HG02642 (cell line): Measurements from ENCODE around the gene BCAP29.
"Not testable (repeated sequence)": the region's sequence is repeated elsewhere in the genome, so short reads cannot be mapped to it uniquely, and the experiment has no call there.

ENCODE experiments used
- ATAC-seq: cut with Tn5 transposase; IDR thresholded peaks from one replicate; pipeline ENCODE4 v1.9.1; 2021; ENCODE audit warnings: mild to moderate bottlenecking; ENCODE audit not compliant: unreplicated experiment, poor library complexity

Gene BCAP29, protein sequence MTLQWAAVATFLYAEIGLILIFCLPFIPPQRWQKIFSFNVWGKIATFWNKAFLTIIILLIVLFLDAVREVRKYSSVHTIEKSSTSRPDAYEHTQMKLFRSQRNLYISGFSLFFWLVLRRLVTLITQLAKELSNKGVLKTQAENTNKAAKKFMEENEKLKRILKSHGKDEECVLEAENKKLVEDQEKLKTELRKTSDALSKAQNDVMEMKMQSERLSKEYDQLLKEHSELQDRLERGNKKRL

DNA sequence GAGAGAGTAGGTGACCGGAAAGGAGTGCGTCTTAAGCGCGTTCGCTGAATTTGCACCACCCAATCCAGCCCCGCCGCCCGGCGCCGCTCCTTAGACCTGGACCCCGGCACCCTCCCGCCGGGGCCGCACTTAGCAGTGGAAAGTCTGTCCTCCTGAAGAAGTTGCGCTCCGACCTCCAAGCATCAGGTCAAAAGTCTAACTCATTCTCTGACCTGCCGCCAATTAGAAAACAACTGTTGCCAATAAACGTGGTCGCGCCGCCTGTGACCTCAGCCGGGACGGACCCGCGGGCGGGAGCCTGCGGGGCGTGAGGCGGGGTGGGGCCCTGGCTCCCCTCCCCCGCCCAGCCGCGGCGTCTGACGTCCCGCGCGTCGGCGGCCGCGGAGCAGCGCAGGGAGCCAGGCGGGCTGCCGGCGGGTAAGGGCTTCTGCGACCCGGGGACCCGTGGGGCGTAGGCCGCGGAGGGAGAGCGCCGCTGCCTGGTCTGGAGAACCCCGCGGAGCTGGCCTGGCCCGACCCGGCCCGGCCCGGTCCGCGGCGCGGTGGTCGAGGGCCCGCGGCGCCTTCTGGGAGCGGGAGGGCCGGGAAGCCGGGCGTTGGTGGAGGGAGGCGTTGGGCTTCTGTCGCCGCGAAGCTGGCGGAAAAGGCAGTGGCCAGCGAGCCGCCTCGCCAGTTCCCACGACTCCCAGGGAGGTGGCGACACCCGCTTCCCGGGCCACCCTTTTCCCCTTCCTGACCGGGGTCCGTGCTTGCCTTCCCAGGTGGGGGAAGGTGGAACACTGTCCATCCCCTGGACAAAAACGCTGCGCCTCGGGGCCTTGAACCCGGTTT lies at the start of gene BCAP29:
Gene BCAP29, plus strand, starts transcription at position 362 of the 831 bp plus-strand sequence. CDS start 527 bp downstream, outside the sequence.
- peak; percentile 97 for ATAC-seq

DNA sequence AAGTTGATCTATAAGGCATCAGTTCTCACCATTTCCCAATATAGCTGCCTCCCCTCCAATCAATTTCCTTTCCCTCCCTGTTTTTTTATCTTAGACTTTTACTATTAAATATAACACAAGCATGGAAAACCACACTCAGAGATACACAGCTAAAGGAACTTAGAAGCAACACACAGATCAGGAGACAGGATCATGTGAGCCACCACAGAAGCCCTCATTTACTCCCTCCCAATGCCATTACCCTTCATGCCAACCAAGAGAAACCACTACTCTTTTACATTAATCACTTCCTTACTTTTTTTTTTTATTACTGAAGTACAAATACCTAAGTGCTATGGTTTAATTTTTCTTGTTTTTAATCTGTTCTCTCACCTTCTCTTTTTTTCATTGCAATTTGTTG lies 49.3 kb upstream of the BCAP29 start:
- ATAC-seq: no peak

DNA sequence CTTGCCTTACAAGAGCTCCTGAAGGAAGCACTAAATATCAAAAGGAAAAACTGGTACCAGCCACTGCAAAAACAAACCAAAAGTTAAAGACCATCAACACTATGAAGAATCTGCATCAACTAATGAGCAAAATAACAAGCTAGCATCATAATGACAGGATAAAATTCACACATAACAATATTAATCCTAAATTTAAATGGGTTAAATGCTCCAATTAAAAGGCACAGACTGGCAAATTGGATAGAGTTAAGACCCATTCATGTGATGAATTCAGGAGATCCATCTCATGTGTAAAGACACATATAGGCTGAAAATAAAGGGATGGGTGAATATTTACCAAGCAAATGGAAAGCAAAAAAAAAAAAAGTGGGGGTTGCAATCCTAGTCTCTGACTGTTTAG lies 45.9 kb upstream of the BCAP29 start:
- ATAC-seq: no peak

DNA sequence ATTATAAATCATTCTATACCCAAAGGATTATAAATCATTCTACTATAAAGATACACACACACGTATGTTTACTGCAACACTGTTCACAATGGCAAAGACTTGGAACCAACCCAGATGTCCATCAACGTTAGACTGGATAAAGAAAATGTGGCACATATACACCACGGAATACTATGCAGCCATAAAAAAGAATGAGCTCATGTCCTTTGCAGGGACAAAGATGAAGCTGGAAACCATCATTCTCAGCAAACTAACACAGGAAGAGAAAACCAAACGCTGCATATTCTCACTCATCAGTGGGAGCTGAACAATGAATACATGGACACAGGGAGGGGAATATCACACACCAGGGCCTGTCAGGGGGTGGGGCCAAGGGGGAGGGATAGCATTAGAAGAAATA lies 42.8 kb upstream of the BCAP29 start:
- ATAC-seq: not testable (repeated sequence)

DNA sequence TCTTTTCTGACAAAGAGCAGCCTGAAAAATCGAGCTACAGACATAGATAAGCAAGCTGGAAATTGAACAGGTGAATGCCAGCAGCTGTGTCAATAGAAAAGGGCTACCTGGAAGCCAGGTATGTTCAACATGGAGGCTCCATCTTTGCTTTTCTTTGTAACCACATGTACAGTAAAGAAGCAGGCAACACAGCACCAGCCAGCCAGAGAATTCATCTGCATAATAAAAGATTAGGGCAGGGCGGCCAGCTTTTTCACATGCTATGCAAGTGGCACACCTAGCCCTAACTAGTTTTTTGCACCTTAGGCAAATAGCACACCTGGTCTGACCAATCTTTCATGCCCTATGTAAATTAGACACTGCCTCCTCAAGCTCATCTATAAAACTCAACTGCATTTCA lies 42.0 kb upstream of the BCAP29 start:
- ATAC-seq: no peak

DNA sequence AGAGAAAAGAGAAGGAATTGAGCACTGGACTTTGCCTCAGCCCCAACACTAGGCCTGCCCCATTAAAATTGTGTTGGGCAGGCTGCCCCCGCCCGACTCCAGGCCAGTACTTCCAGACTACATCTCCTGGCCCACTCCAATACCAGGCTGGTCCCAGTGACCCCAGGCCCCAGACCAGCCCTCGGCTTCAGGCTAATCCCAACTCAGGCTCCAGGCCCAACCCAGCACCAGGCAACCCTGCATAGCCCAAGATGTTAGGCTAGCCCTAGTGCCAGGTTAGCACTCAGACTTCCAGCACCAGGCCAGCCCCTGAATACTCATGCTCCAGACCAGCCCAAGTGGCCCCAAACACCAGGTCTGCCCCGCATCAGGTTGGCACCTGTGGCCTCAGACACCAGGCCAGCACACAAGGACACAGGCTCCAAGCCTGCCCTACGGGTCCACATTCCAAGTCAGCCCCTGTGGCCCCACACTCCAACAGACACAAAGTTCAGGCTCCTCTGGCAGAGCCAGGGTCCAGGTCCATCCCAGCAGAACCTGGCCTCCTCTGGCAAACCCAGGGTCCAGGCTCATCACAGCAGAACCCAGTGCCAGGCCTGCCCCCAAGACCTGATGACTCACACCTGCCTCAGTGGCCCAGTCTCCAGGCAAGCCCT lies 36.6 kb upstream of the BCAP29 start:
- no peak for ATAC-seq

DNA sequence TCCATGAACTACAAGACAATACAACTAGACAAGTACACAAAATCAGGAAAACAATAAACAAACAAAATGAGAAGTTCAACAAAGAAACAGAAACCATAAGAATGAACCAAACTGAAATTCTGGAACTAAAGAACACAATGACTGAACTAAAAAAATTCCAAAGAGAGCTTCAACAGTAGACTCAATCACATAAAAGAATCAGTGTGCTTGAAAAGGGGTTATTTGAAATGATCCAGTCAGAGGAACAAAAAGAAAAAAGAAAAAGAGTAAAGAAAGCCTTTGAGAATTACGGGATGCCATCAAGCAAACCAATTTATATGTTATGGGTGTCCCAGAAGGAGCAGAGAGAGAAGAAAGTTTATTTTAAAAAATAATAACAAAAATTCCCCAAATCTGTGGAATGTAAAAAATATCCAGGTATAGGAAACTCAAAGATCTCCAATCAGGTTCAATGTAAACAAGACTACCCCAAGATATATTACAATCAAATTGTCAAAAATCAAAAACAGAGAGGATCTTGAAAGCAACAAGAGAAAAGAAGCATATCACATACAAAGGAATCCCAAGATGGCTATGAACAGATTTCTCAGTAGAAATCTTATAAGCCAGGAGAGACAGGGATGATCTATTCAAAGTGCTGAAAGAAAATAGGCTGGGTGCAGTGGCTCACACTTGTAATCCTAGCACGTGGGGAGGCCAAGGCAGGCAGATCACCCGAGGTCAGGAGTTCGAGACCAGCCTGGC lies 35.0 kb upstream of the BCAP29 start:
- no peak for ATAC-seq

DNA sequence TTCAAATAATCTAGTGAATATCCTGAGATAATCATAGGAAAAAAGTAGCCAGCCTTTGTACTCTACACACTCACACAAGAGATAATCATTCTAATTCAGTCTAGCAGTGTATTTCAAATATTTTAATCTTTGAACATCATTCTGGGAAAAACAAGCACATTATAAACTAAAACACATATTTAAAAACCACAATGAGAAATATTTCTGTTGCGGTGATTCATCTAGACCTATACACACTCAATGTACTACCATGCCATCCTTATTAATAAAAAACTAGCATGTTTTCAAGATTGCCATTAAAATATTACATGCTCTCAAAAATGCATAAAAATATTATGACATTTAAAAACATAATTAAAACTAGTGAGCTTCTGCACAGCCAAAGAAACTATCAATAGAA lies 28.1 kb upstream of the BCAP29 start:
- no peak for ATAC-seq

DNA sequence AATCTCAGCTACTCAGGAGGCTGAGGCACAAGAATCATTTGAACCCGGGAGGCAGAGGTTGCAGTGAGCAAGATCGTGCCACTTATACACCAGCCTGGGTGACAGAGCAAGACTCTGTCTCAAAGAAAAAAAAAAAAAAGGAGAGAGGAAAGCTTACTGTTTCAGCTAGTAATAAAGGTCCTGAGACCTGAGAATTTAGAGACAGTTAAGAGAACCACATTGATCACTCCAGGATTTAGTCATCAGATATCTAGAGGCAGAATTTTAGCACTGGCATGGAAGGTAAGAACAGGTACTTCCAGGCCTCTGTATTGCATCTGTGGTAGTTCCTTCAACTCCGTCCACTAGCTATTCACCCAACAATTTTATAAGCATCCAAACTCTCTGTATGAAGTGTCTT lies 24.2 kb upstream of the BCAP29 start:
- ATAC-seq: no peak

DNA sequence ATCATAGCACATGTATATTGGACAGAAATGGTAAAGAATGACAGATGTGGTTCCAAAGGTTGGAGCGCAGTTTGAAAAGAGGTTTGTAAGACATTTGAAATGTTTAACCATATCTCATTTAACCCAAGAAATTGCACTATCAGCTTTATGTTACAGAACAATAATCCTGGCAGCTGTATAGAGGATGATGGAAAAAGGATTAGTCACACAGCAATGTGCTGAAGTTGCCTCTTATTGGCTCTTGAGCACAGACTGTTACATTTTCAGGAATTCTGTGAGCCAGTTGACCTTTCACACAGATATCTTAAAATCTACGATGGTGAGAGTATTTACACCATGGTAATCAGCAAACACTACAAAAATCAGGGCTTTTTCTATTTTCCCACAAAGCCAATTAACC lies 20.2 kb upstream of the BCAP29 start:
- no peak for ATAC-seq

DNA sequence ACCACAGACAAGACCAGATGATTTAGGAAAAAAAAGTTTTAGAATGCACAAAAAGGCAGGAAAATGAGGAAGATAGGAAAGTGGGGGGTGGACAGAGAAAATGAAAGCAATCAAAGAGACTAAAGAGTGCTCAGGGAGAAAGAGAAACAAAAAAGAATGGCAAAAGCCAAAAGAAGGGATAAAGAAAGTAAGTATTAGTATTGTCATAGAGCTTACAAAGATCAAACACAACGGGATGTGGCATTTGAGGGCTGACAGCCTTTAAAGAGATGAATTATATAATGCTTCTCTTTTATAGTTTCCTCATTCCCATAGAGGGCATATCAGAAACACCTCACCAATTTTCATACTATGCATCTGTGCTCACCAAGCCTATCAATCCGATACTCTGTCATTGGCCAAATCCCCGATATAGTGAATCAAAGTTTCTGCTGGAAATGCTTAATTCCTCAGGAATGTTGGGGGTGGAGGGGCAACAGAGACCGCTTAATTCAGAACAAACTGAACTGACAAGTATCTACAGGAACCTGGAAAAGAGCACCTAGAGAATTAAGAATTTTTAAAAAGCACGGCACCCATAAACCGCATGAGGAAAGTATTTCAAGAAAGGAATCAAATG lies 19.0 kb upstream of the BCAP29 start:
- ATAC-seq: no peak

DNA sequence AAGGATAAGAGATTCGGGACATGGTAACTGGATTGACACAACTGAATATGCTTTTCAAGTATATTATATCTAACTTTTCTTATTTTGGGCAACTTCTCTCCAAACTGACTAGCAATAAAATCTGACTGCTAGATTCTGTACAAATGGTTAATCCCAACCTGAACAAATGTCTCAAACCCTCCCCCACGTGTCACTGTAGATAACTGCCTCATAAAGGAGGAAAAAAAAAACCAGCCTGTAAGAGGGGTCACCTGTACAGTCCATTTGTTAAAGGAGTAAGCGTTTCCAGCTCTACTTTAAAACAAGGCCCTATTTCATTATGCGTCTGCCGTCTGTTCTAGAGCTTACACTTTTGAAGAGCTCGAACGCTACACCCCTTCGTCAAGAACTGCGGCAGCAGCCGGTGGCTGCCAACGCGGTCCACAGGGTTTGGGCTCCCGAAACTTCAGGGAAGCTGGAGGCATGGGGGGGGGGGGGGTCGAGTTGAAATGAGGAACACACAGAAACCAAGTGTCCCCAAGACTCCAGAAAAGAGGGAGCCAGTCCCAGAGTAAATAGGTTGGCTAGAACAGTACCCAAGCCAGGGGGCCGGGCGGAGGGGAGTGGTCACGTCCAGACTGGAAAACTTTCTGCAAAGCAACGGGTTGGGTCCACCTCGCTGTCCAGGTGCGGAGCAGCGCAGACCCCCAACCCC lies 16.8 kb upstream of the BCAP29 start:
- ATAC-seq: peak; percentile 64

DNA sequence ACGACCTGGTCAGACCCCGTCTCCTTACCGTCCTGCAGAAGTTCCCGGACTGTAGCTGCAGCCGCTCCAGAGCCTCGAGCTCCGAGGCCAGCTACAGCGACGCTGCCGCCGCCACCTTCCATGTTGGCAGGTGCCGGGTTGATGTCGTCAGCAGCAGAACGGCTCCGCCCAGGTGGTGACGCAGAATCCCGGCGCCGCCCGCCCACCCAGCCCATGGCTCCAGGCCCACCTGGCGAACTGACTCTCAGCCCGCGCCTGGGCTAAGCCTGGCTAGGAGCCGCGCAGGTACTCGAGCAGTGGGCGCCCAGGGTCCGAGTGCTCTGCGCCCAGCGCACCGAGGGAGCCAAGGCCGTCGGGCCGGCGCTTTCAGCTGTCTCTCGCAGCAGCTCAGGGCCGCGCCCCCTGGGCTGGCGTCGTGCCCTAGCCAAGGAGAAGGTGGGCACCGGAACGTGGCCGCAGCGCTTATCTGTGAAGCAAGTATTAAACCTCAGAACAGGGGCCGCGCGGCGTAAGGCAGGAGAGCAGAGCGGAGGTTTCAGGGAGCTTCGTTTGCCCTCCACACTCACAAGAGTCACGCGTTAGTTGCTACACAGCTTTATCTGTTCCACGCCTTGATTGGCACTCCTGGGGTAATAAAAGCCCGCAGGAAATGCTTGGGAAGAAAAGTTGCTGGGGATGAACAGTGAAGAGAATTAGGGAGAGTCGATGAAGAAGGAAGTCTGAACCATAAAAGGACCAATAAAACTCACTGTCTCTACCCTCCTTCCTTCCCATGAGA lies 16.1 kb upstream of the BCAP29 start, which contains the start of the genes COG5 and DUS4L:
Gene COG5, minus strand, starts transcription at position 146 of the 778 bp plus-strand sequence. Its CDS starts 24 bp downstream, at position 122.
Gene DUS4L, plus strand, starts transcription at position 197 of the 778 bp plus-strand sequence. CDS start 3,100 bp downstream, outside the sequence.
- ATAC-seq: peak; percentile 99

DNA sequence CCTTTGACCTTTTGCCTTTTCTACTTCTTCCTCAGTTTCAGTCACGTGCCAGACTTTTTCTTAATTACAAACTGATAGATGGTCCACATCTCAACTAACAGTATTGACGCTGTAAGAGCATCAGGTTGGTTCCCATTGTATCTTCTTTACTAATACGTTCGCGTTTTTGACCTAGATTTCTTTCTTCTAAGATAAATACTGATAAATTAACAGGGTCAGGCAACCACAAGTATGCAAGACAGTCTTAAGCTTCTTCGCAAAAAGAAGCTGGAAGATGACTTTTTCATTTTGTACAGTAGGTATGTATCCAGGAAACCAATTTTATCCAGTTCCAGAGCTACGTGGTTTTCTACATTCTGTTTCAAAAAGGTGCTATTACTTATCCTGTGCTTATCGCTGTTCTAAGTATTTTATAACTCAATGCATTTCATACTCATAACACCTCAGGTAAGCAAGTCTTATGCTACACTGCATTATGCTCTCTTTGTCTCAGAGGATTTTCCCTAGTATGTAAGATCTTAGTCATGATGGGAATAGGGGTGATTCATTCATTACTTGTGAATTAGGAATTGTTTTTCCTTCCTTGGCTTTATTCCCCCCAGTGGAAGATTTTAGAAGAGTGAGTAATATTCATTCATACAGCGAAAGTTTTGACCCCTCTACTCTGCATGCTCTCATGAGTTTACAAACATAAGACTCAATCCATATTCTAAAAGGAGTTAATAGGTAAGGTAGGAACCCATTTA lies 15.3 kb upstream of the BCAP29 start:
- ATAC-seq: no peak

DNA sequence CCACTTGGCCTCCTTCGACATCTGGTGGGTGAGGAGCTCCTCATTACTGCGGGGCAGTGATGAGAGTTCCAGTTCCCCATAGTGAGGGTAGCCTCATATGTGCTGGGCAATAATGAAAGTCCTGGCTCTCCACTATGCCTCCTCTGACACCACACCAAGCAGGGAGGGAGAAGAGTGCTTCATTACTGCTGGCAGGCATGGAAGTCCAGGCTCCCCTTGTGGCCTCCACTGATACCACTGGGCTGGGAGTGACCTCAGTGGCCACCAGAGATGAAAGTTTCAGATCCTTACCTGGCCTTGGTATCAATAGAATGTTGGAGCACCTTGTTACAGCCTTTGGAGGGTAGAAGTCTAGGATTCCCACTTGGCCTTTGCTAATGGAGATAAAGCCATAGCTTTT lies 9.7 kb upstream of the BCAP29 start:
- ATAC-seq: no peak

DNA sequence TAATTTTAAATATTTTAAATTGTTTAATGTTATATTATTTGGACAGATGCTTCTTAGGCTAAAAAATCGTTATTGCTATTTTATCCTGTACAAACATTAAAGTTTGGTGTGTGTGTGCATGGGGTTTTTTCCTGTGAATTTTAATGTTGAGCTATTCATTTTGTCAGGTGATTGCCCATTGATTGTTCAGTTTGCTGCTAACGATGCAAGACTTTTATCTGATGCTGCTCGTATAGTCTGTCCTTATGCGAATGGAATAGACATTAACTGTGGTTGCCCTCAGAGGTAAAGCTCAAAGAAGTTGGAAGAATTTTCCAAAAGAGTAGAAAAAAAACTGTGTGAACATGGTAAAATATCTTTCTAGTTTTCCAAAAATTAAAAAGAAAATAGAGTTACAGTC lies 6.5 kb upstream of the BCAP29 start:
- ATAC-seq: no peak

DNA sequence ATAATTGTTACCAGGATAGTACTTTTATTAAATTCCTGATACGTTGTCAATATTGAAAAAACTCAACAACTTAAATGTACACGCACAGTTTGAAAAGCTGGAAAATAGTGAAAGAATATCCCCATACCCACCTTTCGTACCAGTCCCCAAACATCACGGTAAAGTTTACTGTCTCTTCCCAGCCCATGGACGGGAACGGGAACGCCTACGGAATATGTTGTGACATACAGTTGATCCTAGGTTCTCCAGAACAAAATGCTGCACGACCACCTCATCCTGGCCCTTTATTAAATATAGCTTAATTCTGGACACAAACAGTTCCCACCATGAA lies 527 bp upstream of the BCAP29 start:
- no peak for ATAC-seq

DNA sequence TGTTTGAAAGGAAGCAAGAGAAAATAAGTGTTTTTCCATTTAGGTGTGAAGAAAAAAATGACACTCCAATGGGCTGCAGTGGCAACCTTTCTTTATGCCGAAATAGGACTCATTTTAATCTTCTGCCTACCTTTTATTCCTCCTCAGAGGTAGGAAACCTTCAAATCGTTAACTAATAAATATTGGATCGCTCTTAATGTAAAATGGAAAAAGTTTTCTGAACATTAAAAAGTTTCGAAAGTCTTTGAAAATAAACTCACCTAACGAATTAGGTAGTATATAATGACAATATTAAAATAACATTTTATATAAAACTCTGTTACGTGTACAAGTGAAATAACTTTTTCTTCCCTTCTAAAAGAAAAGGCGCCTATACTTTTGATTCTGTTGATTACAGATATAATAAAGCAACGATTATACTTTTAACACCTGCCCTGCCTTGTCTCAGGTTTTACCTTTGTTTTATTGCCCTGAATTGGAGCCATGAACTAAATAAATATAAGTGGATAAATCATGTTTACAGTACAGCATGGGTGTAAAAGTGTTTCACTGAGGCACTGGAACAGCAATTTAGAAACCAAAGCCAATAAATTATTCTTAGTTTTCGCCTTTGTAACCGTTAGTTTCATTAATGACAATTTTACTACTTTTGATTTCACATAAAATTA lies 804 bp downstream of the BCAP29 start:
- ATAC-seq: no peak
